ENCODE data around the gene IGSF6.

GRCh38 chr16:21625026-21625425, 27.4 kb downstream of the IGSF6 start:
- TF ChIP-seq, protein P1, sequence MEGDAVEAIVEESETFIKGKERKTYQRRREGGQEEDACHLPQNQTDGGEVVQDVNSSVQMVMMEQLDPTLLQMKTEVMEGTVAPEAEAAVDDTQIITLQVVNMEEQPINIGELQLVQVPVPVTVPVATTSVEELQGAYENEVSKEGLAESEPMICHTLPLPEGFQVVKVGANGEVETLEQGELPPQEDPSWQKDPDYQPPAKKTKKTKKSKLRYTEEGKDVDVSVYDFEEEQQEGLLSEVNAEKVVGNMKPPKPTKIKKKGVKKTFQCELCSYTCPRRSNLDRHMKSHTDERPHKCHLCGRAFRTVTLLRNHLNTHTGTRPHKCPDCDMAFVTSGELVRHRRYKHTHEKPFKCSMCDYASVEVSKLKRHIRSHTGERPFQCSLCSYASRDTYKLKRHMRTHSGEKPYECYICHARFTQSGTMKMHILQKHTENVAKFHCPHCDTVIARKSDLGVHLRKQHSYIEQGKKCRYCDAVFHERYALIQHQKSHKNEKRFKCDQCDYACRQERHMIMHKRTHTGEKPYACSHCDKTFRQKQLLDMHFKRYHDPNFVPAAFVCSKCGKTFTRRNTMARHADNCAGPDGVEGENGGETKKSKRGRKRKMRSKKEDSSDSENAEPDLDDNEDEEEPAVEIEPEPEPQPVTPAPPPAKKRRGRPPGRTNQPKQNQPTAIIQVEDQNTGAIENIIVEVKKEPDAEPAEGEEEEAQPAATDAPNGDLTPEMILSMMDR (IDR thresholded peaks at IDR 0.05) = no peak
- TF ChIP-seq POLR2A (IDR thresholded peaks at IDR 0.05) = no peak
- no peak for TF ChIP-seq POLR2AphosphoS5 (IDR thresholded peaks at IDR 0.05; ENCODE audit: insufficient read depth in 1 of 2, low read depth in 1 of 2)

Data from vagina (tissue), 2 donors.